Measurements from ENCODE around the gene MTHFSD.

Gene MTHFSD

DNA sequence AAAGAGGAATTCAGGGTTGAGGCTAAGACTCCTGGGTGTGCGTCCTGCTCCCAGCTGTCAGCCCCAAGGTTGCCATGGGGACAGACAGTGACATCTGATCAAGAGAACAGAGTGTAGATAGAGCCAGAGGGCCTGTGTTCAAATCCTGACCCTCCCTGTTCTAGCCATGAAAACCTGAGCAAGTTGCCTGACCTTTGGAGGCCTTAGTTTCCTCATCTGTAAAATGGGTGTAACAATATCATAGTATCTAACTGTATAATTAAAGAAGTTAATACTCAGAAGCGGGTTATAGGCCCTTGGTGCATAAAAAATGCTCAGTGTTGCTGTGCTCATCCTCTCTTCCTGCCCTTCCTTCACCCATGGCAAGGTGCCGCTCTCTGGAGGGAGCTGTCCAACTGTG lies 73.4 kb downstream of the MTHFSD start:
- DNase-seq (ENCODE audit: low read depth) = no peak

DNA sequence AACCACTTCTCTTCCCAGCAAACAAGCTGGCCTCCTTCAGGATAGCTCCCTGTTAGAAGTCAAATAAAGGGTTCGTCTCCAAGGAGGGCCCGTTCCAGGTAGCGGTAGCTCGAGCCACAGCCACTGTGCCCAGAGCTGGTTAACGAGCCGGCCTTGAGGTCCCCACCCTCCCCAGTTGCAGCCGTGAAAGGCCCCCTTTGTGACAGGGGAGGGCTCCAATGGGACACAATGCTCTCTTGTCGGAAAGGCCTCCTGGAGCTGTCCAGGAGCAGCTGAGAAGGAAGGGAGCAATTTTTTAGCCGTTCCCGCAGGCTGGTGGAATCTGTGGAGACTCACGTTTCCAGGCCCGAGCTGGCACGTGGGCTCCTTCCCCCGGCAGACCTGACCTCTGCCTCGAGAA lies 74.6 kb downstream of the MTHFSD start:
- no peak for DNase-seq (ENCODE audit: low read depth)
